ENCODE results near the gene CSF2.

DNA sequence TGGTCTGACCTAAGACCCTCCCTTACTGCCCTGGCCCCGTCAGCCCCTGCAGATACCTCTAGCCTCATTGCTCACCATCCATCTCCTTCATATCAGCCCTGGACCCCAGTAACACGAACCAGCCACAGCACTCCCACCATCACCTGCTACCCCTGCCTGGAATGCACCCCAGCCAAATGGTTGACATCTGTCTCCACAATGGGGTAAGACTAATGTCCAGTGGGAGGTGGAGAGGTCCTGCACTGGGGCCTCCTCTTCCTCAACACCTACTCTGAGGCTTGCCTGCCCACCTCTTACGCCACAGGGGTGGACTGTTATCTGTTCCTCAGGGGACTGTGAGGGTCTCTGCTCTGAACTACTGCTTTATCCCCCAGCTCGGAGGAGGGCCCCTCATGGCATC lies 12.1 kb downstream of the CSF2 start:
- TF ChIP-seq CHD2 (IDR thresholded peaks at IDR 0.05; ENCODE audit: low read depth, low read length) (no peak), ZFP1 (CRISPR knock-in tag; IDR thresholded peaks at IDR 0.05) (no peak), ZFP41 (CRISPR knock-in tag; IDR thresholded peaks at IDR 0.05; ENCODE audit: borderline replicate concordance) (no peak), CEBPZ (IDR thresholded peaks at IDR 0.05; ENCODE audit: low read length) (no peak), POLR2A (IDR thresholded peaks at IDR 0.05; ENCODE audit: insufficient read depth in 1 of 2, low read depth in 2 of 2, low read length in 2 of 2) (no peak), CBX2 (IDR thresholded peaks at IDR 0.05; ENCODE audit: low read depth, low read length) (no peak), CBX2 (CRISPR knock-in tag; IDR thresholded peaks at IDR 0.05; ENCODE audit: low read depth) (no peak), CREB1 (IDR thresholded peaks at IDR 0.05) (no peak), CREB1 (CRISPR knock-in tag; IDR thresholded peaks at IDR 0.05) (no peak), HDAC6 (IDR thresholded peaks at IDR 0.05; ENCODE audit: low read depth, low read length) (no peak), ZNF749 (CRISPR knock-in tag; IDR thresholded peaks at IDR 0.05; ENCODE audit: borderline replicate concordance) (no peak), CTCF (CRISPR knock-in tag; IDR thresholded peaks at IDR 0.05) (no peak), RAD21 (CRISPR knock-in tag; IDR thresholded peaks at IDR 0.05) (no peak), RBAK (CRISPR knock-in tag; IDR thresholded peaks at IDR 0.05) (no peak), ZSCAN20 (CRISPR knock-in tag; IDR thresholded peaks at IDR 0.05; ENCODE audit: borderline replicate concordance) (no peak)
- TF ChIP-seq, protein P1, sequence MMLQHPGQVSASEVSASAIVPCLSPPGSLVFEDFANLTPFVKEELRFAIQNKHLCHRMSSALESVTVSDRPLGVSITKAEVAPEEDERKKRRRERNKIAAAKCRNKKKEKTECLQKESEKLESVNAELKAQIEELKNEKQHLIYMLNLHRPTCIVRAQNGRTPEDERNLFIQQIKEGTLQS (CRISPR knock-in tag; IDR thresholded peaks at IDR 0.05) = no peak
